ENCODE measurements around the gene XPO6.

GRCh38 chr16:28163699-28164098, 48.1 kb downstream of the XPO6 start:
- no peak for TF ChIP-seq POLR2A (IDR thresholded peaks at IDR 0.05)
- TF ChIP-seq, protein P1, sequence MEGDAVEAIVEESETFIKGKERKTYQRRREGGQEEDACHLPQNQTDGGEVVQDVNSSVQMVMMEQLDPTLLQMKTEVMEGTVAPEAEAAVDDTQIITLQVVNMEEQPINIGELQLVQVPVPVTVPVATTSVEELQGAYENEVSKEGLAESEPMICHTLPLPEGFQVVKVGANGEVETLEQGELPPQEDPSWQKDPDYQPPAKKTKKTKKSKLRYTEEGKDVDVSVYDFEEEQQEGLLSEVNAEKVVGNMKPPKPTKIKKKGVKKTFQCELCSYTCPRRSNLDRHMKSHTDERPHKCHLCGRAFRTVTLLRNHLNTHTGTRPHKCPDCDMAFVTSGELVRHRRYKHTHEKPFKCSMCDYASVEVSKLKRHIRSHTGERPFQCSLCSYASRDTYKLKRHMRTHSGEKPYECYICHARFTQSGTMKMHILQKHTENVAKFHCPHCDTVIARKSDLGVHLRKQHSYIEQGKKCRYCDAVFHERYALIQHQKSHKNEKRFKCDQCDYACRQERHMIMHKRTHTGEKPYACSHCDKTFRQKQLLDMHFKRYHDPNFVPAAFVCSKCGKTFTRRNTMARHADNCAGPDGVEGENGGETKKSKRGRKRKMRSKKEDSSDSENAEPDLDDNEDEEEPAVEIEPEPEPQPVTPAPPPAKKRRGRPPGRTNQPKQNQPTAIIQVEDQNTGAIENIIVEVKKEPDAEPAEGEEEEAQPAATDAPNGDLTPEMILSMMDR (IDR thresholded peaks at IDR 0.05) = no peak
